ENCODE data around the gene HIVEP3.

Gene HIVEP3

DNA sequence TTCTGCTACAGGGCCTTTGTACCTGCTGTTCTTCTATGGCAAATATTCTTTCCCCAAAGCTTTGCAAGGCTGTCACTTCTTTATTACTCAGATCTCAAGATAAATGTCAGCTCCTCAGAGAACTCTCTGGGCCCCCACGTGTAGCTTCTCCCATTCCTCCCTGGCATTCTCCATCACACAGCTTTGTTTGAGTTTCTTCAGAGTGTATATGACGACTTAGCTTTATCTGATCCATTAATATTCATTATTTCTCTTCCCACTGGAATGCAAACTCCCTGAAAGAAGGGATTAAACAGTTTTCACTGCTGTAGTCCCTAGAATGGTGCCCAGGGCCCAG lies 259.6 kb downstream of the HIVEP3 start:
- DNase-seq (ENCODE audit: low read depth in 1 of 2, low spot score in 1 of 2) = no peak
- H3K27ac ChIP-seq (replicated peaks) = no peak overlapping the region
- TF ChIP-seq, protein P1, sequence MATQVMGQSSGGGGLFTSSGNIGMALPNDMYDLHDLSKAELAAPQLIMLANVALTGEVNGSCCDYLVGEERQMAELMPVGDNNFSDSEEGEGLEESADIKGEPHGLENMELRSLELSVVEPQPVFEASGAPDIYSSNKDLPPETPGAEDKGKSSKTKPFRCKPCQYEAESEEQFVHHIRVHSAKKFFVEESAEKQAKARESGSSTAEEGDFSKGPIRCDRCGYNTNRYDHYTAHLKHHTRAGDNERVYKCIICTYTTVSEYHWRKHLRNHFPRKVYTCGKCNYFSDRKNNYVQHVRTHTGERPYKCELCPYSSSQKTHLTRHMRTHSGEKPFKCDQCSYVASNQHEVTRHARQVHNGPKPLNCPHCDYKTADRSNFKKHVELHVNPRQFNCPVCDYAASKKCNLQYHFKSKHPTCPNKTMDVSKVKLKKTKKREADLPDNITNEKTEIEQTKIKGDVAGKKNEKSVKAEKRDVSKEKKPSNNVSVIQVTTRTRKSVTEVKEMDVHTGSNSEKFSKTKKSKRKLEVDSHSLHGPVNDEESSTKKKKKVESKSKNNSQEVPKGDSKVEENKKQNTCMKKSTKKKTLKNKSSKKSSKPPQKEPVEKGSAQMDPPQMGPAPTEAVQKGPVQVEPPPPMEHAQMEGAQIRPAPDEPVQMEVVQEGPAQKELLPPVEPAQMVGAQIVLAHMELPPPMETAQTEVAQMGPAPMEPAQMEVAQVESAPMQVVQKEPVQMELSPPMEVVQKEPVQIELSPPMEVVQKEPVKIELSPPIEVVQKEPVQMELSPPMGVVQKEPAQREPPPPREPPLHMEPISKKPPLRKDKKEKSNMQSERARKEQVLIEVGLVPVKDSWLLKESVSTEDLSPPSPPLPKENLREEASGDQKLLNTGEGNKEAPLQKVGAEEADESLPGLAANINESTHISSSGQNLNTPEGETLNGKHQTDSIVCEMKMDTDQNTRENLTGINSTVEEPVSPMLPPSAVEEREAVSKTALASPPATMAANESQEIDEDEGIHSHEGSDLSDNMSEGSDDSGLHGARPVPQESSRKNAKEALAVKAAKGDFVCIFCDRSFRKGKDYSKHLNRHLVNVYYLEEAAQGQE (IDR thresholded peaks at IDR 0.05; ENCODE audit: insufficient replicate concordance, low read depth) = no peak
- no peak for TF ChIP-seq POLR2AphosphoS5 (IDR thresholded peaks at IDR 0.05; ENCODE audit: low read depth)
- no peak for TF ChIP-seq SPI1 (IDR thresholded peaks at IDR 0.05; ENCODE audit: borderline replicate concordance, low read depth)
- no peak for TF ChIP-seq GABPA (IDR thresholded peaks at IDR 0.05; ENCODE audit: low read depth)

DNA sequence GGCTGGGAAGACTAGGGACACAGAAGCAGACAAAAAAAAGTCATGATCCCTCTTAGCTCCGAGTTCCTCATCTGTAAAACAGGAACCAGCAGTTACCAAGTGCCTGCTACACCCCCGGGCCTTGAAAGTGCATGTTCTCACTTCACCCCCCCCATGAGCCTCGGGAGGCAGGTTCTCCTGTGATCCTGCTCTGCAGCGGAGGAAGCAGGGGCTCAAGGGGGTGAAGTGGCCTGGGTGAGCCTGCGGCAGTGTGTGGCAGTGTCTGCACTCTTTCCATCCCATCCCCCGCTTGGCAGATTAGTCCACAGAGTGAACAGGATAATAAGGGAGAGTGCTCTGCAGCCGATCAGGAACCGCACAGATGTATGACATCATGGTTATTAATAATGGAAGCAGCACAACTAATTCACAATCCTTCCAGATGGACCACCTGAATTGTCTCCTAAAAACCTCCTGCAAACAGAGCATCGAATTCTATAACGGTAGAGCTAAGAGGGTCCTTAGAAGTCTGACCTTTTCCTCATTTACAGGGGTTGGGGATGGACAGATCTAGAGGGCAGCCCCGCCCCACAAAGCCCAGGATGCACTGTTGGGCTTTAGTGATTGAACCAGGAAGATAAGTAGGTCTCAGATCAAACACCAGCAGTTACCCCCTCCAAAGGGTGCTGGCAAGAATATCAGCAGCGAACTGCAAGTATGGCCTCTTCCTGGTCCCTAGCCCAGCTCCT lies 260.1 kb downstream of the HIVEP3 start:
- peaks cover 4% of the 10 kb centered on the region for H3K27me3 ChIP-seq (ENCODE audit: insufficient read depth, poor library complexity, severe bottlenecking)
- TF ChIP-seq SPI1 (IDR thresholded peaks at IDR 0.05; ENCODE audit: borderline replicate concordance, low read depth) = peak; percentile 87
- TF ChIP-seq GABPA (IDR thresholded peaks at IDR 0.05; ENCODE audit: low read depth) = no peak
- H3K4me3 ChIP-seq (replicated peaks; ENCODE audit: insufficient read depth, low read length) = no peak overlapping the region
- H3K27ac ChIP-seq (replicated peaks) = no peak overlapping the region
- peak; percentile 86 to 89 for DNase-seq (ENCODE audit: low read depth in 1 of 2, low spot score in 1 of 2)

More for the DNA sequence above, 259.6 kb downstream of the HIVEP3 start:
- H3K4me3 ChIP-seq (replicated peaks; ENCODE audit: insufficient read depth, low read length) = no peak overlapping the region
- peaks cover 4% of the 10 kb centered on the region for H3K27me3 ChIP-seq (ENCODE audit: insufficient read depth, poor library complexity, severe bottlenecking)

DNA sequence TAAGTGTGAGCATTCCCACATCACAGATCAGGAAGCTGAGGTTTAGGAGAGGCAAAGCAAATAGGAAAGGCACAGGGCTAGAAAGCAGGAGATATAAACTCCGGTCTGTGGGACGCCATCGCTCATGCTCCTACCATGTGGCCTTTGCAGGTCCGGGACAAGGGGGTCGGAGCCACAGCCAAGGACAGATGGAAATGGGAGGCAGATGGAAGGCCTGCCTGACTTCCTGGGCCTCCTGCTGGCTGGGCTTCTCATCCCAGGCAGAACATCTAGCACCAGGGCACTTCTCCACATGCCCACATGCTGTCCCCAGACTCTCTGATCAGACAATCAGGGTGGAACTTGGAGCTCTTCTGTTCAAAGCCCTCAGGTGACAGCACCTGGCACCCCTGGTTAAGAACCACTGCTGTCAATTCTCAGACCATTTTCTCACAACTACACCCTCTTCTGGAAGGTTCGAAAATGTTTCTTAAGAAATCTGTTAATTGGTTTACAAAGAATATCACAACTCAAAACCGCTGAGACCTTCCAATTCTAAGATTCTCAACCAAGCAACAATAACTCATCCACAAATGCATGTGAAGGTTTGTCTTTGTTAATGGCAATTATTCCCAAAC lies 260.9 kb downstream of the HIVEP3 start:
- Histone ChIP-seq H3K4me3 (replicated peaks; ENCODE audit: insufficient read depth, low read length) (no peak overlapping the region), H3K27ac (replicated peaks) (no peak overlapping the region), H3K27me3 (ENCODE audit: insufficient read depth, poor library complexity, severe bottlenecking) (peaks cover 4% of the 10 kb centered on the region)
- TF ChIP-seq SPI1 (IDR thresholded peaks at IDR 0.05; ENCODE audit: borderline replicate concordance, low read depth) (no peak), POLR2AphosphoS5 (IDR thresholded peaks at IDR 0.05; ENCODE audit: low read depth) (no peak), GABPA (IDR thresholded peaks at IDR 0.05; ENCODE audit: low read depth) (no peak)
- TF ChIP-seq, protein P2, sequence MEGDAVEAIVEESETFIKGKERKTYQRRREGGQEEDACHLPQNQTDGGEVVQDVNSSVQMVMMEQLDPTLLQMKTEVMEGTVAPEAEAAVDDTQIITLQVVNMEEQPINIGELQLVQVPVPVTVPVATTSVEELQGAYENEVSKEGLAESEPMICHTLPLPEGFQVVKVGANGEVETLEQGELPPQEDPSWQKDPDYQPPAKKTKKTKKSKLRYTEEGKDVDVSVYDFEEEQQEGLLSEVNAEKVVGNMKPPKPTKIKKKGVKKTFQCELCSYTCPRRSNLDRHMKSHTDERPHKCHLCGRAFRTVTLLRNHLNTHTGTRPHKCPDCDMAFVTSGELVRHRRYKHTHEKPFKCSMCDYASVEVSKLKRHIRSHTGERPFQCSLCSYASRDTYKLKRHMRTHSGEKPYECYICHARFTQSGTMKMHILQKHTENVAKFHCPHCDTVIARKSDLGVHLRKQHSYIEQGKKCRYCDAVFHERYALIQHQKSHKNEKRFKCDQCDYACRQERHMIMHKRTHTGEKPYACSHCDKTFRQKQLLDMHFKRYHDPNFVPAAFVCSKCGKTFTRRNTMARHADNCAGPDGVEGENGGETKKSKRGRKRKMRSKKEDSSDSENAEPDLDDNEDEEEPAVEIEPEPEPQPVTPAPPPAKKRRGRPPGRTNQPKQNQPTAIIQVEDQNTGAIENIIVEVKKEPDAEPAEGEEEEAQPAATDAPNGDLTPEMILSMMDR (IDR thresholded peaks at IDR 0.05; ENCODE audit: insufficient read depth, low read length) = no peak
- TF ChIP-seq, protein P1 (IDR thresholded peaks at IDR 0.05; ENCODE audit: insufficient replicate concordance, low read depth) = no peak
- DNase-seq (ENCODE audit: low read depth in 1 of 2, low spot score in 1 of 2) = no peak

DNA sequence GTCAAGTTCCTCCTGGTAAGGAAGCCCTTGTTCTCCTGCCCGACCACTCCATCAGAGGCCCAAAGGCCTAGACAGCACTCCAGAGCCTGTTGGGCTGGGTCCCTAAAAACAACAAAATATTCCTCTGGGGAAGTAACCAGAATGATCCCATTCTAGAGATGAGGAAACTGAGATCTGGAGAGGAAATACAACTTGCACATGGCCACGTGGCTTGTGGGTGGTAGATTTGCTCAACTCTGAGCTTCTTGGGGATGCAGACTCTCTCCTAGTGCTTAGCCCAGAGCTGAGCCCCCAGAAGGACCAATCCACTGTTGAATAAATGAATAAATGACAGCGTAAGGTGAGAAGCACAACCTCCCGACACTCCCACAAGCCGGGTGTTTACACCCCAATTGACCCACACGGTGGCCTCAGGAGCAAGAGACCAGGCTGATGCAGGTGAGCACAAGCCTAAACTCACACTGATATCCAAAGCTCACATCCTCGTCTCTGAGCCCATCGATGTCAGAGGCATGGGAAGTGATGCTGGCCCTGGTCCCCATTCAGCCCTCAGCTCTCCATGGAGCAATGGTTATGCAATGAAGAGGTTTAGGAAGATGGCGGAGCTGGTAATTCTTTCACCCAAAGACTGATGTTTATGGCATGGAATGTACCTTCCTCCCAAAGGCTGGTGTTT lies 261.8 kb downstream of the HIVEP3 start:
- no peak for TF ChIP-seq GABPA (IDR thresholded peaks at IDR 0.05; ENCODE audit: low read depth)

DNA sequence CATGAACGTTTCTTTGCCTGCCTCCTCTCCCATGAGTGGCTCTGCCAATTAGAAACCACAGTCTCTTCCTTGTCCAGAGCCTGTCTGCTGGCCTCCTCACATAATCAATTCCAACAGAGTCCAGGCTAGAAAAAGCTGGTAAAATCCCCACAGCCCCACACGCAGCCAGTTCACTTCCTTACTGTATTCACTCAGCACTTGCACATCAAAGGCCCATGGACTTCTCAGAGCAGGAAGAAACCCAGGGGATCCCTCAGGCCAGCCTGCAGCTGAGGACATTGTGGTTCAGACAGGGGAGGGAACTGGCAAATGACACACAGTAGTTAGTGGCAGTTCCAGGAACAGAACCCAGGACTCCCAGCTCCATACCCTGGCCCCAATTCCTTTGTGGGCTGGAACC lies 262.7 kb downstream of the HIVEP3 start:
- DNase-seq (ENCODE audit: low read depth in 1 of 2, low spot score in 1 of 2) = peak in 1 of 2 experiments; percentile 30
- Histone ChIP-seq H3K27me3 (ENCODE audit: insufficient read depth, poor library complexity, severe bottlenecking) (no peaks in the 10 kb centered on the region), H3K4me3 (replicated peaks; ENCODE audit: insufficient read depth, low read length) (no peak overlapping the region), H3K27ac (replicated peaks) (no peak overlapping the region)
- no peak for TF ChIP-seq GABPA (IDR thresholded peaks at IDR 0.05; ENCODE audit: low read depth)
- TF ChIP-seq SPI1 (IDR thresholded peaks at IDR 0.05; ENCODE audit: borderline replicate concordance, low read depth) = peak; percentile 23; the same call in 1 of the 2 replicates

More for the DNA sequence above, 261.8 kb downstream of the HIVEP3 start:
- H3K4me3 ChIP-seq (replicated peaks; ENCODE audit: insufficient read depth, low read length) = no peak overlapping the region
- no peak for DNase-seq (ENCODE audit: low read depth in 1 of 2, low spot score in 1 of 2)
- H3K27ac ChIP-seq (replicated peaks) = no peak overlapping the region
- peaks cover 4% of the 10 kb centered on the region for H3K27me3 ChIP-seq (ENCODE audit: insufficient read depth, poor library complexity, severe bottlenecking)
